GM23338 (cell line): Measurements from ENCODE around the gene PTGDS. TPM values are rescaled to one million over a fixed set of nuclear protein-coding genes. Genes with fewer than 3 reads are reported as not detected.

Experiments used
- ATAC-seq: fragments of 200-7000 bp; cut with Tn5 transposase; 3 replicates; pipeline ENCODE4 v1.9.1; 2020
- DNase-seq: peaks from one replicate; pipeline ENCODE4 v3.0.0-alpha.2; 2015; ENCODE audit warnings: low spot score
- H2AFZ ChIP-seq: fragments of 200-600 bp; sonication (generic); 2 replicates; pipeline ENCODE4 v1.8.0; 2016; ENCODE audit warnings: antibody characterized with exemption, mild to moderate bottlenecking, moderate library complexity
- H3F3A ChIP-seq: fragments of 200-600 bp; sonication (generic); replicated peaks from 2 replicates; pipeline ENCODE4 v1.8.0; 2017; ENCODE audit warnings: antibody characterized with exemption, mixed run types, low read depth
- H3K27ac ChIP-seq: fragments of 200-600 bp; sonication (generic); 2 replicates; pipeline ENCODE4 v1.6.1; 2016; ENCODE audit warnings: low read depth
- H3K27me3 ChIP-seq: fragments of 200-600 bp; sonication (generic); 2 replicates; pipeline ENCODE4 v1.8.0; 2016; ENCODE audit warnings: mild to moderate bottlenecking, mixed run types, moderate library complexity; ENCODE audit not compliant: insufficient read depth
- H3K36me3 ChIP-seq: fragments of 200-600 bp; sonication (generic); 2 replicates; pipeline ENCODE4 v1.8.0; 2016; ENCODE audit warnings: mild to moderate bottlenecking; ENCODE audit not compliant: insufficient read depth
- H3K4me1 ChIP-seq: fragments of 200-600 bp; sonication (generic); 2 replicates; pipeline ENCODE4 v1.8.0; 2016; ENCODE audit warnings: mild to moderate bottlenecking, moderate library complexity; ENCODE audit not compliant: insufficient read depth
- H3K4me2 ChIP-seq: fragments of 200-600 bp; sonication (generic); 2 replicates; pipeline ENCODE4 v1.7.1; 2017; ENCODE audit warnings: mixed run types
- H3K4me3 ChIP-seq: fragments of 200-600 bp; sonication (generic); 2 replicates; pipeline ENCODE4 v1.6.1; 2016; ENCODE audit warnings: mixed run types
- H3K79me2 ChIP-seq: fragments of 200-600 bp; sonication (generic); replicated peaks from 2 replicates; pipeline ENCODE4 v1.8.0; 2017; ENCODE audit warnings: mild to moderate bottlenecking; ENCODE audit not compliant: insufficient read depth
- H3K9me2 ChIP-seq: fragments of 200-600 bp; sonication (generic); 2 replicates; pipeline ENCODE4 v1.8.0; 2017; ENCODE audit not compliant: insufficient read depth
- H4K20me1 ChIP-seq: fragments of 200-600 bp; sonication (generic); replicated peaks from 2 replicates; pipeline ENCODE4 v1.8.0; 2017; ENCODE audit warnings: mild to moderate bottlenecking; ENCODE audit not compliant: insufficient read depth
- H3K27ac Mint-ChIP-seq: 2 replicates; pipeline ENCODE4 v1.8.0; 2020; ENCODE audit warnings: inconsistent platforms, mild to moderate bottlenecking, moderate library complexity, mixed read lengths
- H3K27me3 Mint-ChIP-seq: 3 replicates; pipeline ENCODE4 v1.8.0; 2022; ENCODE audit warnings: low read depth, mild to moderate bottlenecking, moderate library complexity, mixed read lengths, inconsistent platforms; ENCODE audit not compliant: insufficient read depth, poor library complexity
- H3K36me3 Mint-ChIP-seq: 3 replicates; pipeline ENCODE4 v1.8.0; 2021; ENCODE audit warnings: low read depth, mild to moderate bottlenecking, inconsistent platforms, moderate library complexity, mixed read lengths
- H3K4me1 Mint-ChIP-seq: 3 replicates; pipeline ENCODE4 v1.8.0; 2020; ENCODE audit warnings: mild to moderate bottlenecking, inconsistent platforms, mixed read lengths
- H3K4me3 Mint-ChIP-seq: 3 replicates; pipeline ENCODE4 v1.8.0; 2021; ENCODE audit warnings: moderate library complexity, mild to moderate bottlenecking, inconsistent platforms, mixed read lengths
- H3K9me3 Mint-ChIP-seq: 3 replicates; pipeline ENCODE4 v1.8.0; 2020; ENCODE audit warnings: moderate library complexity, mild to moderate bottlenecking, inconsistent platforms, mixed read lengths
- CREB1 ChIP-seq: fragments of 250-450 bp; sonication (Bioruptor Pico); IDR thresholded peaks from 2 replicates; pipeline ENCODE4 v1.5.0; 2020; ENCODE audit warnings: low read depth, mild to moderate bottlenecking, moderate library complexity
- ETS1 ChIP-seq: IDR thresholded peaks from 2 replicates; pipeline ENCODE4 v1.6.1; 2016; ENCODE audit warnings: antibody characterized with exemption
- EZH2phosphoT487 ChIP-seq: fragments of 200-600 bp; sonication (generic); IDR thresholded peaks from one replicate; pipeline ENCODE4 v1.8.1; 2018; ENCODE audit warnings: antibody characterized with exemption; ENCODE audit not compliant: unreplicated experiment
- JUNB ChIP-seq: IDR thresholded peaks from one replicate; pipeline ENCODE4 v1.6.1; 2016; ENCODE audit warnings: antibody characterized with exemption; ENCODE audit not compliant: unreplicated experiment
- NANOG ChIP-seq: IDR thresholded peaks from 2 replicates; pipeline ENCODE4 v1.6.1; 2016; ENCODE audit warnings: antibody characterized with exemption, borderline replicate concordance
- POLR2AphosphoS5 ChIP-seq: IDR thresholded peaks from 2 replicates; pipeline ENCODE4 v1.6.1; 2016; ENCODE audit warnings: antibody characterized with exemption, low read depth
- ZNF331 ChIP-seq: fragments of 250-450 bp; sonication (Bioruptor Pico); IDR thresholded peaks from 2 replicates; pipeline ENCODE4 v1.5.0; 2020; ENCODE audit warnings: low read depth, mild to moderate bottlenecking, moderate library complexity
- polyA plus RNA-seq: library from polyadenylated mRNA; unstranded; fragments of >200 nt; fragmentation: Nextera tagmentation; extraction: Ambion mirVana; gene quantifications from 2 replicates; pipeline ENCODE4 v1.2.1, GENCODE V29; 2016
- total RNA-seq: library from RNA; depleted of rRNA; stranded (reverse); fragments of >200 nt; shearing (Covaris generic); gene quantifications from 2 replicates; pipeline ENCODE4 v1.2.3, GENCODE V29; 2014
- TF ChIP-seq, protein P1 (sequence below): IDR thresholded peaks from one replicate; pipeline ENCODE4 v1.6.1; 2018; ENCODE audit warnings: antibody characterized with exemption; ENCODE audit not compliant: unreplicated experiment

The PTGDS gene
- total and polyA plus RNA-seq, 2 experiments from 2014 or later, result 1.9 to 3.1 TPM

- TF ChIP-seq, protein P1, sequence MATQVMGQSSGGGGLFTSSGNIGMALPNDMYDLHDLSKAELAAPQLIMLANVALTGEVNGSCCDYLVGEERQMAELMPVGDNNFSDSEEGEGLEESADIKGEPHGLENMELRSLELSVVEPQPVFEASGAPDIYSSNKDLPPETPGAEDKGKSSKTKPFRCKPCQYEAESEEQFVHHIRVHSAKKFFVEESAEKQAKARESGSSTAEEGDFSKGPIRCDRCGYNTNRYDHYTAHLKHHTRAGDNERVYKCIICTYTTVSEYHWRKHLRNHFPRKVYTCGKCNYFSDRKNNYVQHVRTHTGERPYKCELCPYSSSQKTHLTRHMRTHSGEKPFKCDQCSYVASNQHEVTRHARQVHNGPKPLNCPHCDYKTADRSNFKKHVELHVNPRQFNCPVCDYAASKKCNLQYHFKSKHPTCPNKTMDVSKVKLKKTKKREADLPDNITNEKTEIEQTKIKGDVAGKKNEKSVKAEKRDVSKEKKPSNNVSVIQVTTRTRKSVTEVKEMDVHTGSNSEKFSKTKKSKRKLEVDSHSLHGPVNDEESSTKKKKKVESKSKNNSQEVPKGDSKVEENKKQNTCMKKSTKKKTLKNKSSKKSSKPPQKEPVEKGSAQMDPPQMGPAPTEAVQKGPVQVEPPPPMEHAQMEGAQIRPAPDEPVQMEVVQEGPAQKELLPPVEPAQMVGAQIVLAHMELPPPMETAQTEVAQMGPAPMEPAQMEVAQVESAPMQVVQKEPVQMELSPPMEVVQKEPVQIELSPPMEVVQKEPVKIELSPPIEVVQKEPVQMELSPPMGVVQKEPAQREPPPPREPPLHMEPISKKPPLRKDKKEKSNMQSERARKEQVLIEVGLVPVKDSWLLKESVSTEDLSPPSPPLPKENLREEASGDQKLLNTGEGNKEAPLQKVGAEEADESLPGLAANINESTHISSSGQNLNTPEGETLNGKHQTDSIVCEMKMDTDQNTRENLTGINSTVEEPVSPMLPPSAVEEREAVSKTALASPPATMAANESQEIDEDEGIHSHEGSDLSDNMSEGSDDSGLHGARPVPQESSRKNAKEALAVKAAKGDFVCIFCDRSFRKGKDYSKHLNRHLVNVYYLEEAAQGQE, result no peak
- TF ChIP-seq NANOG, result no peak
- TF ChIP-seq EZH2phosphoT487, result no peak
- no peak for TF ChIP-seq ETS1
- no peak for TF ChIP-seq CREB1 (CRISPR knock-in tag)
- no peak for TF ChIP-seq POLR2AphosphoS5
- no peak for TF ChIP-seq ZNF331
Measured at GRCh38 chr9:137014166-137014565, 36.9 kb downstream of the PTGDS start (continued).

DNA sequence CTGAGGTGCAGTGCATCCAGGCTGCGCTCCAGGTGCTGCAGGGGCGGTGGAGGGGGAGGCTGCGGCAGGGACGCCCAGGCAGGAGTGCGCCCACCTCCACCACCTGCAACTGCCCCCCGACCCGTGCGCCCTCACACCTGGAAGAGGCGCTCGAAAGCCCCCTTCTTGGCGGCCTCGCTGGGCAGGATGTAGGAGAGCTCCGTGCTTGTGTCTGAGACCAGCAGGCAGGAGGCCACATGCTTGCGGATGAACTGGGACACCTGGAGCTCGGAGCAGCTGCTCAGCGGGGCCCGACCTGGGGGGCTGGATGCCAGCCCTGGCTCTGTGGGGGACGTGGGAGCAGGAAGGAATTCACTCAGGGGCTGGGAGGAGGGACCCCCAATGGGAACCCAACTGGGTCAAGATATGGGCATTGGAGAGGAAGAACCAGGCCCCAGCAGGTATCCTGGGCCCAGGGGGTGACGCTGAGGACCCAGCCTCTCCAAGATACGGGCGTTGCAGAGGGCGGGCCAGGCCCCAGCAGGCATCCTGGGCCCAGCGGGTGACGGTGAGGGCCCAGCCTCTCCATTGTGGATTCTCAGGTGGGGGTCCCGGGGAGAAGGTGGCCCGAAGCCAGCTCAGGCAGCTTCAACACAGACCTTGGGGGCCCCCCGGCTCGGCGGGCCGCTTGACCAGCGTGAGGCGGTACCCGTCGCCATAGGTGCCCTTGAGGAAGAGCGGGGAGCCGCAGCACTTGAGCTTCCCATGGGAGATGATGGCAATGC lies 37.7 kb downstream of the PTGDS start:
- no peaks in the 10 kb centered on the region for H3K36me3 ChIP-seq
- Mint-ChIP-seq H3K27ac (no peak overlapping the region), H3K4me3 (no peak overlapping the region), H3K4me1 (no peaks in the 10 kb centered on the region), H3K36me3 (peaks cover 2% of the 10 kb centered on the region; the same call in 1 of the 3 replicates), H3K27me3 (peaks cover 4% of the 10 kb centered on the region), H3K9me3 (no peaks in the 10 kb centered on the region)
- H3K9me2 ChIP-seq, result no peaks in the 10 kb centered on the region
- H2AFZ ChIP-seq, result no peak overlapping the region
- no peaks in the 10 kb centered on the region for H4K20me1 ChIP-seq
- H3F3A ChIP-seq, result no peaks in the 10 kb centered on the region
- TF ChIP-seq JUNB (no peak), ETS1 (no peak), ZNF331 (no peak)
- TF ChIP-seq, protein P1, result no peak
- no peak overlapping the region for H3K27ac ChIP-seq
- no peak for DNase-seq
- H3K27me3 ChIP-seq, result no peaks in the 10 kb centered on the region
- H3K4me3 ChIP-seq, result no peak overlapping the region
- ATAC-seq, result no peak
- no peaks in the 10 kb centered on the region for H3K4me1 ChIP-seq
- H3K4me2 ChIP-seq, result no peak overlapping the region
- no peaks in the 10 kb centered on the region for H3K79me2 ChIP-seq
